CD4-positive, alpha-beta memory T cell (primary cell): ENCODE data around the gene BTF3L4. TPM values are rescaled to one million over a fixed set of nuclear protein-coding genes. Genes with fewer than 3 reads are reported as not detected.
"Not testable (repeated sequence)": the region's sequence is repeated elsewhere in the genome, so short reads cannot be mapped to it uniquely, and the experiment has no call there.

Source experiments
- CTCF ChIA-PET: fragments of 350-600 bp; sonication (Branson Sonifier 250); formaldehyde crosslinking; loops from one replicate; lab custom pipeline; 2021; ENCODE audit warnings: inconsistent platforms; ENCODE audit not compliant: partially characterized antibody; lab: Charles Lee
- POLR2A ChIA-PET: fragments of 350-600 bp; sonication (Branson Sonifier 250); formaldehyde crosslinking; loops from one replicate; lab custom pipeline; 2021; ENCODE audit not compliant: partially characterized antibody; lab: Charles Lee
- DNase-seq, 5 donors: peaks; one replicate each; pipeline versions ENCODE4 v3.0.0 to v3.0.0-alpha.2; 2020 to 2022; ENCODE audit warnings: mixed read lengths in 1 of 5
- H3K27ac ChIP-seq: one replicate; pipeline ENCODE4 v1.7.0; 2013; ENCODE audit warnings: low read depth, low read length
- H3K27me3 ChIP-seq: 2 replicates; pipeline ENCODE4 v1.7.0; 2013; ENCODE audit warnings: mild to moderate bottlenecking, low read length, moderate library complexity; ENCODE audit not compliant: insufficient read depth
- H3K36me3 ChIP-seq: 2 replicates; pipeline ENCODE4 v1.7.0; 2013; ENCODE audit warnings: mild to moderate bottlenecking, low read length, moderate library complexity; ENCODE audit not compliant: insufficient read depth
- H3K4me1 ChIP-seq: 2 replicates; pipeline ENCODE4 v1.7.0; 2013; ENCODE audit warnings: mild to moderate bottlenecking, low read length, moderate library complexity; ENCODE audit not compliant: insufficient read depth
- H3K4me3 ChIP-seq, 2 donors: one replicate each; pipeline ENCODE4 v1.7.0; 2013; ENCODE audit warnings: low read length in 2 of 2, mild to moderate bottlenecking in 1 of 2
- H3K9me3 ChIP-seq, 2 donors: one replicate each; pipeline ENCODE4 v1.7.0; 2013; ENCODE audit warnings: low read length in 2 of 2, control low read depth in 1 of 2; ENCODE audit not compliant: control insufficient read depth in 1 of 2
- H3K27ac Mint-ChIP-seq, 7 donors: one replicate each; pipeline ENCODE4 v1.8.0; 2020 to 2021; ENCODE audit warnings: mixed read lengths in 7 of 7, mild to moderate bottlenecking in 6 of 7, inconsistent platforms in 3 of 7, moderate library complexity in 3 of 7
- H3K27me3 Mint-ChIP-seq, 2 donors: one replicate each; pipeline ENCODE4 v1.8.0; 2020 to 2021; ENCODE audit warnings: mixed read lengths in 2 of 2
- H3K36me3 Mint-ChIP-seq, 2 donors: one replicate each; pipeline ENCODE4 v1.8.0; 2020 to 2021; ENCODE audit warnings: mixed read lengths in 2 of 2, inconsistent platforms in 1 of 2, mild to moderate bottlenecking in 1 of 2
- H3K4me1 Mint-ChIP-seq, 4 donors: one replicate each; pipeline ENCODE4 v1.8.0; 2020 to 2021; ENCODE audit warnings: mixed read lengths in 4 of 4, mild to moderate bottlenecking in 1 of 4
- H3K4me3 Mint-ChIP-seq, 8 donors: one replicate each; pipeline ENCODE4 v1.8.0; 2020 to 2021; ENCODE audit warnings: mixed read lengths in 8 of 8, mild to moderate bottlenecking in 7 of 8, moderate library complexity in 6 of 8, inconsistent platforms in 3 of 8
- H3K9me3 Mint-ChIP-seq, 8 donors: one replicate each; pipeline ENCODE4 v1.8.0; 2020 to 2021; ENCODE audit warnings: mixed read lengths in 8 of 8, mild to moderate bottlenecking in 5 of 8, inconsistent platforms in 3 of 8, moderate library complexity in 1 of 8
- intact Hi-C: fragments of 100-400 bp; cut with micrococcal nuclease; formaldehyde crosslinking; loops from one replicate; pipeline ENCODE4 v1.15.1; 2023
- polyA plus RNA-seq, 2 donors: library from polyadenylated mRNA; unstranded; fragments of 300-500 nt; fragmentation: Illumina TruSeq; gene quantifications; one replicate each; pipeline ENCODE4 v1.2.3, GENCODE V29; 2021
- total RNA-seq, 2 experiments: library from RNA; stranded (reverse); gene quantifications; one replicate each; pipeline ENCODE4 v1.2.3, GENCODE V29; 2021

Gene BTF3L4
- total and polyA plus RNA-seq, 4 experiments from 2014 or later, result 30.4 to 91.2 (median 47.6) TPM

- H3K4me3 Mint-ChIP-seq, CTCF ChIA-PET, H3K27ac ChIP-seq, DNase-seq, H3K27ac Mint-ChIP-seq, intact Hi-C loops, H3K27me3 Mint-ChIP-seq, H3K9me3 ChIP-seq, H3K9me3 Mint-ChIP-seq, H3K4me3 ChIP-seq, H3K27me3 ChIP-seq, H3K36me3 ChIP-seq: not testable (repeated sequence)
- peaks cover 26 to 44% (median 31%) of the 10 kb centered on the region in 4 donors for H3K4me1 Mint-ChIP-seq
- POLR2A ChIA-PET, result interaction anchor here (1.5 kb wide), 1 partner anchor 27 kb away, joined by 7 read pairs; the partner anchor contains the start of genes BTF3L4 and TXNDC12
- peaks cover 30% of the 10 kb centered on the region for H3K4me1 ChIP-seq
- peaks cover 23 to 44% of the 10 kb centered on the region in 2 donors for H3K36me3 Mint-ChIP-seq
Observed at GRCh38 chr1:52028839-52029238, 27.3 kb upstream of the BTF3L4 start.

- Histone ChIP-seq H3K9me3 (no peaks in the 10 kb centered on the region), H3K4me1 (peaks cover 33% of the 10 kb centered on the region), H3K27ac (peak overlapping the region; percentile 81), H3K4me3 (peak overlapping the region; percentile 80 to 88), H3K36me3 (no peaks in the 10 kb centered on the region), H3K27me3 (no peaks in the 10 kb centered on the region)
- H3K9me3 Mint-ChIP-seq, result no peaks in the 10 kb centered on the region
- DNase-seq, result peak in 1 of 5 donors; percentile 1
- no peaks in the 10 kb centered on the region for H3K27me3 Mint-ChIP-seq
- ChIA-PET CTCF (no interaction called here), POLR2A (interaction anchor here (1.3 to 2.1 kb wide), 5 partner anchors 16 to 154 kb away, joined by 3 to 67 read pairs (median 7); partner anchors contain the start of genes BTF3L4, NRDC and TXNDC12)
- intact Hi-C loops, result loop anchor here (2.0 to 5.0 kb wide), 2 partner anchors 335 to 671 kb away; partner anchors contain the start of gene CC2D1B
- H3K27ac Mint-ChIP-seq, result peak overlapping the region; percentile 13 to 99 (median 96)
- peaks cover 31 to 49% (median 35%) of the 10 kb centered on the region in 4 donors for H3K4me1 Mint-ChIP-seq
- H3K36me3 Mint-ChIP-seq, result peaks cover 12 to 31% of the 10 kb centered on the region in 2 donors
- H3K4me3 Mint-ChIP-seq, result peak overlapping the region; percentile 86 to 96 (median 93)
Observed at GRCh38 chr1:52032124-52032784, 23.8 kb upstream of the BTF3L4 start.

GRCh38 chr1:52032785-52033131 lies 23.3 kb upstream of the BTF3L4 start:
- peak overlapping the region; percentile 80 to 88 for H3K4me3 ChIP-seq
- Mint-ChIP-seq H3K4me1 (peaks cover 31 to 49% (median 35%) of the 10 kb centered on the region in 4 donors), H3K36me3 (peaks cover 11 to 30% of the 10 kb centered on the region in 2 donors), H3K27me3 (no peaks in the 10 kb centered on the region), H3K27ac (peak overlapping the region; percentile 95 to 99 (median 96)), H3K9me3 (no peaks in the 10 kb centered on the region), H3K4me3 (peak overlapping the region; percentile 86 to 96 (median 93))
- H3K36me3 ChIP-seq, result no peaks in the 10 kb centered on the region
- DNase-seq, result peak in 2 of 5 donors; percentile 6 to 21
- no peaks in the 10 kb centered on the region for H3K27me3 ChIP-seq
- CTCF ChIA-PET, result no interaction called here
- POLR2A ChIA-PET, result interaction anchor here (0.5 to 2.1 kb wide), 9 partner anchors 12 to 697 kb away, joined by 3 to 67 read pairs (median 5); partner anchors contain the start of genes BTF3L4, CC2D1B, NRDC and ORC1
- peaks cover 33% of the 10 kb centered on the region for H3K4me1 ChIP-seq
- peak overlapping the region; percentile 81 for H3K27ac ChIP-seq
- no peaks in the 10 kb centered on the region for H3K9me3 ChIP-seq
- intact Hi-C loops, result loop anchor here (1.0 to 5.0 kb wide), 4 partner anchors 24 to 670 kb away; partner anchors contain the start of genes BTF3L4, CC2D1B and NRDC

GRCh38 chr1:52033190-52034049 lies 22.7 kb upstream of the BTF3L4 start, which contains the start of gene KTI12:
TSS of gene KTI12 (minus strand) at chr1:52033810. CDS start at chr1:52033761, 49 bp downstream.
- H3K36me3 Mint-ChIP-seq, result peaks cover 9 to 32% of the 10 kb centered on the region in 2 donors
- peaks cover 31 to 45% (median 34%) of the 10 kb centered on the region in 4 donors for H3K4me1 Mint-ChIP-seq
- H3K4me3 Mint-ChIP-seq, result peak within 1 kb of the TSS; percentile 86 to 96 (median 93)
- ChIA-PET CTCF (interaction anchor here (0.9 kb wide), 1 partner anchor 15 kb away, joined by 3 read pairs; no protein-coding TSS in a partner anchor), POLR2A (interaction anchor here (0.5 to 2.1 kb wide), 10 partner anchors 11 to 696 kb away, joined by 3 to 67 read pairs (median 5); partner anchors contain the start of genes BTF3L4, CC2D1B, NRDC and ORC1)
- intact Hi-C loops, result loop anchor here (1.0 to 5.0 kb wide), 4 partner anchors 23 to 669 kb away; partner anchors contain the start of genes BTF3L4, CC2D1B and NRDC
- Histone ChIP-seq H3K27ac (peak within 1 kb of the TSS; percentile 81), H3K9me3 (no peaks in the 10 kb centered on the region), H3K36me3 (no peaks in the 10 kb centered on the region), H3K27me3 (no peaks in the 10 kb centered on the region), H3K4me3 (peak within 1 kb of the TSS; percentile 80 to 88), H3K4me1 (peaks cover 33% of the 10 kb centered on the region)
- peak within 1 kb of the TSS; percentile 95 to 99 (median 96) for H3K27ac Mint-ChIP-seq
- no peaks in the 10 kb centered on the region for H3K9me3 Mint-ChIP-seq
- no peaks in the 10 kb centered on the region for H3K27me3 Mint-ChIP-seq
- peak; percentile 88 to 92 (median 90) for DNase-seq

GRCh38 chr1:52034050-52034384 lies 22.1 kb upstream of the BTF3L4 start:
- Histone ChIP-seq H3K4me1 (peaks cover 33% of the 10 kb centered on the region), H3K27me3 (no peaks in the 10 kb centered on the region), H3K36me3 (no peaks in the 10 kb centered on the region), H3K27ac (peak overlapping the region; percentile 81), H3K9me3 (no peaks in the 10 kb centered on the region), H3K4me3 (peak overlapping the region; percentile 80 to 88)
- no peaks in the 10 kb centered on the region for H3K27me3 Mint-ChIP-seq
- ChIA-PET POLR2A (interaction anchor here (1.0 to 2.1 kb wide), 8 partner anchors 10 to 370 kb away, joined by 3 to 67 read pairs (median 5); partner anchors contain the start of genes BTF3L4, CC2D1B, ORC1 and PRPF38A), CTCF (interaction anchor here (0.9 kb wide), 1 partner anchor 15 kb away, joined by 3 read pairs; no protein-coding TSS in a partner anchor)
- H3K9me3 Mint-ChIP-seq, result no peaks in the 10 kb centered on the region
- no peak for DNase-seq
- H3K4me3 Mint-ChIP-seq, result peak overlapping the region; percentile 86 to 96 (median 93)
- H3K4me1 Mint-ChIP-seq, result peaks cover 31 to 44% (median 34%) of the 10 kb centered on the region in 4 donors
- peak overlapping the region; percentile 95 to 99 (median 96) for H3K27ac Mint-ChIP-seq
- intact Hi-C loops, result loop anchor here (5.0 kb wide), 1 partner anchor 333 kb away; the partner anchor contains the start of gene CC2D1B
- peaks cover 9 to 34% of the 10 kb centered on the region in 2 donors for H3K36me3 Mint-ChIP-seq

GRCh38 chr1:52037402-52037814 lies 18.7 kb upstream of the BTF3L4 start:
- Histone ChIP-seq H3K4me3 (no peak overlapping the region), H3K9me3 (no peaks in the 10 kb centered on the region), H3K27ac (no peak overlapping the region), H3K36me3 (peaks cover 16% of the 10 kb centered on the region), H3K27me3 (no peaks in the 10 kb centered on the region), H3K4me1 (peaks cover 11% of the 10 kb centered on the region)
- Mint-ChIP-seq H3K36me3 (peaks cover 9 to 39% of the 10 kb centered on the region in 2 donors), H3K27ac (no peak overlapping the region), H3K4me3 (no peak overlapping the region), H3K9me3 (no peaks in the 10 kb centered on the region), H3K4me1 (peaks cover 5 to 18% (median 11%) of the 10 kb centered on the region in 4 donors), H3K27me3 (no peaks in the 10 kb centered on the region)
- ChIA-PET CTCF (interaction anchor here (1.2 kb wide), 1 partner anchor 13 kb away, joined by 3 read pairs; no protein-coding TSS in a partner anchor), POLR2A (no interaction called here)
- DNase-seq, result no peak
- intact Hi-C loops, result no loop called here
